HG02588 (cell line): ENCODE measurements around the gene ETV6.
"Not testable (repeated sequence)": the region's sequence is repeated elsewhere in the genome, so short reads cannot be mapped to it uniquely, and the experiment has no call there.

Experiments used
- ATAC-seq: cut with Tn5 transposase; IDR thresholded peaks from one replicate; pipeline ENCODE4 v1.9.1; 2021; ENCODE audit warnings: mild to moderate bottlenecking, moderate library complexity; ENCODE audit not compliant: unreplicated experiment

ETV6 gene

GRCh38 chr12:11649413-11650285 lies at the start of gene ETV6:
ETV6 (plus strand) TSS chr12:11649674; CDS start chr12:11650128, 454 bp downstream.
- peak; percentile 46 for ATAC-seq

GRCh38 chr12:11600199-11600598 lies 49.3 kb upstream of the ETV6 start:
- ATAC-seq = no peak

GRCh38 chr12:11601647-11602046 lies 47.8 kb upstream of the ETV6 start:
- no peak for ATAC-seq

GRCh38 chr12:11607313-11608081 lies 42.0 kb upstream of the ETV6 start:
- no peak for ATAC-seq

GRCh38 chr12:11609045-11609444 lies 40.4 kb upstream of the ETV6 start:
- ATAC-seq = no peak

- no peak for ATAC-seq
Observed at GRCh38 chr12:11615481-11615880, 34.0 kb upstream of the ETV6 start.

GRCh38 chr12:11618046-11618445 lies 31.4 kb upstream of the ETV6 start:
- no peak for ATAC-seq

GRCh38 chr12:11621797-11622423 lies 27.6 kb upstream of the ETV6 start:
- ATAC-seq = no peak

- ATAC-seq = no peak
Observed at GRCh38 chr12:11622876-11623281, 26.6 kb upstream of the ETV6 start.

GRCh38 chr12:11623382-11623781 lies 26.1 kb upstream of the ETV6 start:
- no peak for ATAC-seq

- no peak for ATAC-seq
Observed at GRCh38 chr12:11624116-11624515, 25.4 kb upstream of the ETV6 start.

GRCh38 chr12:11627709-11628108 lies 21.8 kb upstream of the ETV6 start:
- ATAC-seq = not testable (repeated sequence)

GRCh38 chr12:11628353-11628752 lies 21.1 kb upstream of the ETV6 start:
- ATAC-seq = no peak

GRCh38 chr12:11630046-11630706 lies 19.3 kb upstream of the ETV6 start:
- no peak for ATAC-seq

GRCh38 chr12:11631288-11631687 lies 18.2 kb upstream of the ETV6 start:
- ATAC-seq = no peak

GRCh38 chr12:11631881-11632280 lies 17.6 kb upstream of the ETV6 start:
- not testable (repeated sequence) for ATAC-seq

- ATAC-seq = no peak
Observed at GRCh38 chr12:11633968-11634367, 15.5 kb upstream of the ETV6 start.

GRCh38 chr12:11635341-11635740 lies 14.1 kb upstream of the ETV6 start:
- no peak for ATAC-seq

GRCh38 chr12:11638315-11638916 lies 11.1 kb upstream of the ETV6 start:
- ATAC-seq = no peak

- ATAC-seq = no peak
Observed at GRCh38 chr12:11639454-11639853, 10.0 kb upstream of the ETV6 start.

GRCh38 chr12:11641522-11641921 lies 8.0 kb upstream of the ETV6 start:
- no peak for ATAC-seq
